22Rv1 (cell line): ENCODE results near the gene CD44.

Source experiments
- H3K27ac ChIP-seq: fragments of 450-650 bp; 2 replicates; pipeline ENCODE4 v1.5.1; 2017
- CTCF ChIP-seq: fragments of 450-650 bp; IDR thresholded peaks from 2 replicates; pipeline ENCODE4 v1.5.1; 2017; ENCODE audit warnings: mild to moderate bottlenecking
- ZFX ChIP-seq: fragments of 450-650 bp; IDR thresholded peaks from 2 replicates; pipeline ENCODE4 v1.6.1; 2017; ENCODE audit warnings: antibody characterized with exemption, borderline replicate concordance

CD44 gene

DNA sequence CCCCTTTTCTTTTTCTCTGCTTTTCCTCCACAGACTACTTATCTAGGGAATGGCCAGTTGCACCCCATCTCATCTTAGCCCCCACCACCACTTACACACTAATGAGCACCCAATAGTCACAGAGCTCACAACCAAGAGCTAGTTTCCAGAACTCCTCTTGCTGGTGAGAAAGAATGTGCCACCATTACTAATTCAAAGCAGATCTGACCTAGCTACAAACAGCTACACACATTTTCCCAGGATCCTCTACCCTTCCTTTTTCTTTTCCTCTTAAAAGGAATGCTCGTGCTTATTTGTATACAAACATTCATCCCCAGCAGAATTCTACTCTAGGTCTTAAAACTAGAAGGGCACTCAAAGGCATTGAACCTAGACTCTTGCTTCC lies 136.8 kb downstream of the CD44 start:
- H3K27ac ChIP-seq = peak overlapping the region; percentile 42
- TF ChIP-seq ZFX = no peak
- no peak for TF ChIP-seq CTCF

DNA sequence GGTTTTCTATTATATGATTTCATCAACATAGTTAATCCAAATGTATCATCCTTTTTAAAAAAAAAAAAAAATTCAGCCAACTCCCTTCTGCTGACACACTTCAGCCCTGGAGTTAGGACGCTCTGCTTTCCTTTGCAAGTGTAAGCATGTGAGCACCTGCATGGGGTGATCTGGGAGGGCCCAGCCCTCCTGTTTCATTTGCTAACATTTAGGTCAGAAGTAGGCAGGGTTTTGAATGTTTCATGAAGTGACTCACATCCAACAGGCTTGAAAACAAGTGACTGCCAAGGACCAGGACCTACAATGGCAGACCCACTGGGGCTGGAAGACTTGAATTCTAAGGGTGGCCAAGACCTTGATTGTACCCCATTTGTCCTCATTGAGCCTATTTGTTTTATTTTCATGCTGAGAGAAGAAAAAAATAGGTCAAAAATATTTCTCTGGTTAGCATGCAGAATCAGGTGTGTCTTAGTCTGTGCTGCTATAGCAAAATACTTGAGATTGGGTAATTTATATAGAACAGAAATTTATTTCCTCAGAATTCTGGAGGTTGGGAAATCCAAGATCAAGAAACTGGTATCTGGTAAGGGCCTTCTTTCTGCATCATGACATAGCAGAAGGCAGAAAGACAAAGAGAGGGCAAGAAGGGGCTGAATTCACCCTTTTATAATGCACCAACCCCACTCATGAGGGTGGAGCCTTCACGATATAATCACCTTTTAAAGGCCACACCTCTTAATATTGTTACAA lies 137.6 kb downstream of the CD44 start:
- TF ChIP-seq ZFX (no peak), CTCF (no peak)
- peak overlapping the region; percentile 42; the same call in 1 of the 2 replicates for H3K27ac ChIP-seq

DNA sequence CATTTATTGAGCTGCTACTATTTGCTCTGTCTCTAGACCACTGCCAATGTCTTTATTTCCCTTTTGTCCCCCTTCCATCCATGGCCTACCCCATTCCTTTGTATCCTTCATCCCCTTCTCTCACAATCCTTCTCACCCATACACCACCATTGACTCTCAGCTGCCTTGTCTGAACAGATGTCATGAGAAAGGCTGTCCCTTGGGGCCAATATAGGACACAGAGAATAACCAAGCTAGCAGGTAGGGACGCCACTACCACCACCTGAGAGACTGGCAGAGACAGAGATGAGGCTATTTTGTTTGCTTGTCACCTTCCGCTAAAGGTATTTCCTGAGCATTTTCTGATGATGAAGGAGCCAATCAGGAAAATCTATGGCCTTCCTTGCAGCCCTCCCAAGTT lies 138.9 kb downstream of the CD44 start:
- TF ChIP-seq CTCF = no peak
- TF ChIP-seq ZFX = no peak
- H3K27ac ChIP-seq = no peak overlapping the region

GRCh38 chr11:35280727-35281126 lies 141.8 kb downstream of the CD44 start:
- no peak for TF ChIP-seq CTCF
- no peak for TF ChIP-seq ZFX
- H3K27ac ChIP-seq = no peak overlapping the region

DNA sequence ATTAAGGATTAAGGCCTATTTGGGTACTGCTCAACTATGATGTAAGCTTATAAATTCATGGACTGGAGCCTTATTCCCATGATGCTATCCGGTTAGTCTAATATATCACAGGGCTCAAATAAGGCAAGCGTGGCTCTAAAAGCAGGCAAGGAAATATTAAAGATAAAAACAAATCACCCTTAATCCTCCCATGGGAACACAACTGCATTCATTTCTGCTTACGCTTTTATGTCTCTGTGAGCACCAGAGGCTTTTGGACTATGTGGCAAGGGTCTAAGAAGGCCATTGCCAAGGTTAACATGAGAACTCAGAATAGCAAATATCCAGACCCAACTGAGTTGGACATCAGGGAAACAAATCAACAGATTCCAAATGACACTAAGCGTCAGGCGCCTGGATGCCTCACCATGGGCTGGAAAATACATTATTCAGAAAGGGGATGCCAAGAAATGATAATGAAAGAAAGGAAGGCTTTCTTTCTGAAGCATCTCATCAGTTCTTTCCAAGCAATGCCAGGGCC lies 142.3 kb downstream of the CD44 start:
- TF ChIP-seq CTCF (no peak), ZFX (no peak)
- H3K27ac ChIP-seq = no peak overlapping the region
